K562 (cell line): Measurements from ENCODE around the gene MTHFR. TPM values are rescaled to one million over a fixed set of nuclear protein-coding genes. Genes with fewer than 3 reads are reported as not detected.

Experiments
- ATAC-seq: fragments of 200-7000 bp; cut with Tn5 transposase; 3 replicates; pipeline ENCODE4 v1.9.1; 2020; ENCODE audit warnings: moderate library complexity
- BruUV-seq: library from RNA; stranded (reverse); fragments of 400-500 nt; replicated peaks from 2 replicates; lab custom pipeline; 2021; lab: Mats Ljungman, UMichigan
- CTCF ChIA-PET: fragments of 300-600 bp; formaldehyde crosslinking; extraction: SDS; loops from one replicate; lab custom pipeline; 2021; ENCODE audit warnings: low intra/inter-chr PET ratio; lab: Yijun Ruan, JAX
- POLR2A ChIA-PET: fragments of 300-600, 350-650 bp; sonication (Branson Sonifier 250); formaldehyde crosslinking; extraction: SDS; loops from one replicate; lab custom pipeline; 2021; ENCODE audit warnings: antibody characterized with exemption, inconsistent platforms; lab: Yijun Ruan, JAX
- DNase-seq, 4 experiments: peaks; one replicate each; pipeline versions ENCODE4 v3.0.0 to v3.0.0-alpha.2; 2011 to 2018; ENCODE audit warnings: low spot score in 3 of 4, mixed read lengths in 3 of 4; ENCODE audit errors: extremely low read depth in 1 of 4
- FAIRE-seq: peaks from 2 replicates; lab custom pipeline; 2011; peaks lifted over from hg19 to GRCh38; lab: Jason Lieb, UNC
- H2AFZ ChIP-seq: 2 replicates; pipeline ENCODE4 v1.6.0; 2011; ENCODE audit warnings: low read depth, low read length, control low read depth, inconsistent platforms
- H3K27ac ChIP-seq: fragments of 200-600 bp; 3 replicates; pipeline ENCODE4 v1.8.0; 2011; ENCODE audit warnings: low read depth, mild to moderate bottlenecking, control low read depth, inconsistent platforms, low read length, moderate library complexity, mixed read lengths; ENCODE audit errors: extremely low read depth
- H3K27me3 ChIP-seq, 2 experiments: fragments of 300-600 bp in 1 of 2; 2 replicates in 1 of 2; 3 replicates in 1 of 2; pipeline versions ENCODE4 v1.6.0 to v1.8.0; 2011; ENCODE audit warnings: inconsistent platforms in 2 of 2, low read length in 2 of 2, mild to moderate bottlenecking in 1 of 2, mixed read lengths in 1 of 2, moderate library complexity in 1 of 2; ENCODE audit not compliant: control insufficient read depth in 2 of 2, insufficient read depth in 2 of 2
- H3K36me3 ChIP-seq: fragments of 300-600 bp; 3 replicates; pipeline ENCODE4 v1.8.0; 2011; ENCODE audit warnings: mild to moderate bottlenecking, low read length, inconsistent platforms; ENCODE audit not compliant: control insufficient read depth, insufficient read depth
- H3K4me1 ChIP-seq, 2 experiments: fragments of 200-600 bp in 1 of 2; replicated peaks in 1 of 2; 2 replicates in 1 of 2; 3 replicates in 1 of 2; pipeline versions ENCODE4 v1.5.1 to v1.8.0; 2011; ENCODE audit warnings: inconsistent platforms in 2 of 2, low read length in 2 of 2, mild to moderate bottlenecking in 1 of 2, mixed read lengths in 1 of 2, moderate library complexity in 1 of 2; ENCODE audit not compliant: control insufficient read depth in 2 of 2, insufficient read depth in 2 of 2
- H3K4me2 ChIP-seq: 2 replicates; pipeline ENCODE4 v1.6.1; 2011; ENCODE audit warnings: low read length, control low read depth, inconsistent platforms, mixed read lengths; ENCODE audit not compliant: insufficient read depth
- H3K4me3 ChIP-seq: fragments of 200-600 bp; sonication (generic), shearing (Covaris generic); 2 replicates; pipeline ENCODE4 v1.5.1; 2016; ENCODE audit warnings: control low read depth, inconsistent platforms
- H3K79me2 ChIP-seq: fragments of 200-600 bp; 3 replicates; pipeline ENCODE4 v1.8.0; 2011; ENCODE audit warnings: low read length, inconsistent platforms; ENCODE audit not compliant: control insufficient read depth, insufficient read depth
- H3K9ac ChIP-seq, 2 experiments: 2 replicates each; pipeline versions ENCODE4 v1.6.0 to v1.6.1; 2011; ENCODE audit warnings: low read depth in 2 of 2, low read length in 2 of 2, control low read depth in 1 of 2, inconsistent platforms in 1 of 2, mild to moderate bottlenecking in 1 of 2, mixed read lengths in 1 of 2; ENCODE audit not compliant: insufficient read depth in 1 of 2
- H3K9me1 ChIP-seq: one replicate; pipeline ENCODE4 v1.6.0; 2011; ENCODE audit warnings: inconsistent platforms, mild to moderate bottlenecking, low read length, moderate library complexity; ENCODE audit not compliant: control insufficient read depth, insufficient read depth
- H3K9me3 ChIP-seq: replicated peaks from 2 replicates; pipeline ENCODE4 v1.5.1; 2011; ENCODE audit warnings: low read depth, low read length, inconsistent platforms; ENCODE audit not compliant: control insufficient read depth, insufficient read depth
- H4K20me1 ChIP-seq: replicated peaks from 2 replicates; pipeline ENCODE4 v1.6.1; 2011; ENCODE audit warnings: low read length, inconsistent platforms, mixed read lengths; ENCODE audit not compliant: control insufficient read depth, insufficient read depth
- CBX2 ChIP-seq: fragments of 200-600 bp; sonication (generic); IDR thresholded peaks from one replicate; pipeline ENCODE4 v1.6.1; 2012; ENCODE audit warnings: mild to moderate bottlenecking, low read length, inconsistent platforms; ENCODE audit not compliant: insufficient read depth, poor library complexity, severe bottlenecking
- CHD1 ChIP-seq: fragments of 200-600 bp; sonication (generic); IDR thresholded peaks from one replicate; pipeline ENCODE4 v1.6.1; 2012; ENCODE audit warnings: mild to moderate bottlenecking, moderate library complexity, low read length, inconsistent platforms
- COPS2 ChIP-seq: fragments of 450-650 bp; conservative IDR thresholded peaks from 2 replicates; pipeline ENCODE4 v1.6.1; 2016; ENCODE audit warnings: mild to moderate bottlenecking, moderate library complexity
- EWSR1 ChIP-seq: fragments of 450-650 bp; IDR thresholded peaks from 2 replicates; pipeline ENCODE4 v1.6.1; 2018; ENCODE audit warnings: borderline replicate concordance, mild to moderate bottlenecking, low read depth, moderate library complexity; ENCODE audit not compliant: partially characterized antibody
- HMG20B ChIP-seq: fragments of 250-450 bp; sonication (Bioruptor Pico); IDR thresholded peaks from 2 replicates; pipeline ENCODE4 v1.5.0; 2021; ENCODE audit warnings: mild to moderate bottlenecking
- SMARCC2 ChIP-seq: fragments of 450-650 bp; IDR thresholded peaks from 2 replicates; pipeline ENCODE4 v1.6.1; 2017; ENCODE audit warnings: antibody characterized with exemption, moderate library complexity, mild to moderate bottlenecking, low read depth
- SRF ChIP-seq, 2 experiments: fragments of 250-450, 450-650 bp in 1 of 2; sonication (Bioruptor Pico) in 1 of 2; sonication (generic) in 1 of 2; formaldehyde crosslinking; IDR thresholded peaks; 2 replicates each; pipeline versions ENCODE4 v1.5.0 to v1.5.1; 2020 to 2022; ENCODE audit warnings: mild to moderate bottlenecking in 1 of 2, missing genetic modification reagents in 1 of 2
- SRSF3 ChIP-seq: fragments of 200-400 bp; formaldehyde crosslinking; IDR thresholded peaks from 2 replicates; pipeline ENCODE4 v1.6.1; 2016; ENCODE audit warnings: mild to moderate bottlenecking, low read length, moderate library complexity; ENCODE audit not compliant: insufficient read depth
- ZNF134 ChIP-seq: fragments of 250-450 bp; sonication (Bioruptor Pico); conservative IDR thresholded peaks from 2 replicates; pipeline ENCODE4 v1.4.0; 2020
- WGBS: fragments of 100-300 bp; shearing (Covaris generic); methylation state at CpG from one replicate; pipeline ENCODE4 v1.1.6; 2016; ENCODE audit warnings: low coverage, mixed read lengths; ENCODE audit not compliant: insufficient coverage; ENCODE audit errors: missing lambda C conversion rate; 5-methylcytosine and 5-hydroxymethylcytosine counted together
- in situ Hi-C: fragments of 300-500 bp; cut with MboI; formaldehyde crosslinking; loops from 4 replicates; pipeline ENCODE4 v1.15.0; 2018; ENCODE audit warnings: inconsistent platforms, mixed read lengths
- intact Hi-C: fragments of 100-400 bp; cut with micrococcal nuclease; formaldehyde crosslinking; loops from 2 replicates; pipeline ENCODE4 v1.14.2; 2022
- polyA plus RNA-seq, 8 experiments: library from polyadenylated mRNA; depleted of rRNA in 4 of 8; stranded (reverse) in 5 of 8; unstranded in 3 of 8; fragments of >200 nt; fragmentation: Nextera tagmentation in 2 of 8; fragmentation: Illumina TruSeq in 1 of 8; extraction: Ambion mirVana in 2 of 8; extraction: Trizol in 1 of 8; gene quantifications; 2 replicates each; pipeline versions ENCODE4 v1.2.1 to v1.2.3, GENCODE V29; 2011 to 2014; ENCODE audit warnings: inconsistent platforms in 1 of 8, missing spikeins in 1 of 8
- total RNA-seq, 7 experiments: library from RNA; depleted of rRNA in 6 of 7; stranded (reverse); fragments of >200 nt in 6 of 7; fragmentation: Illumina TruSeq in 2 of 7; extraction: Trizol in 2 of 7; gene quantifications; 2 replicates each; pipeline versions ENCODE4 v1.2.1 to v1.2.3, GENCODE V29; 2011 to 2021; ENCODE audit warnings: low replicate concordance in 1 of 7
- TF ChIP-seq, protein P1 (sequence below): sonication (generic); formaldehyde crosslinking; IDR thresholded peaks from 2 replicates; pipeline ENCODE4 v1.8.0; 2022; ENCODE audit warnings: missing genetic modification reagents, mild to moderate bottlenecking, moderate library complexity, borderline replicate concordance
- TF ChIP-seq, protein P2 (sequence below), 2 experiments: fragments of 450-650 bp; IDR thresholded peaks; 2 replicates each; pipeline ENCODE4 v1.6.1; 2016; ENCODE audit warnings: mild to moderate bottlenecking in 2 of 2, borderline replicate concordance in 1 of 2, low read depth in 1 of 2, moderate library complexity in 1 of 2

Gene MTHFR
- total and polyA plus RNA-seq, 9 of the 15 experiments (the other 6 are each of a cell fraction or from before 2014, with no cell fraction given) = 5.0 to 104 (median 62.6) TPM

DNA sequence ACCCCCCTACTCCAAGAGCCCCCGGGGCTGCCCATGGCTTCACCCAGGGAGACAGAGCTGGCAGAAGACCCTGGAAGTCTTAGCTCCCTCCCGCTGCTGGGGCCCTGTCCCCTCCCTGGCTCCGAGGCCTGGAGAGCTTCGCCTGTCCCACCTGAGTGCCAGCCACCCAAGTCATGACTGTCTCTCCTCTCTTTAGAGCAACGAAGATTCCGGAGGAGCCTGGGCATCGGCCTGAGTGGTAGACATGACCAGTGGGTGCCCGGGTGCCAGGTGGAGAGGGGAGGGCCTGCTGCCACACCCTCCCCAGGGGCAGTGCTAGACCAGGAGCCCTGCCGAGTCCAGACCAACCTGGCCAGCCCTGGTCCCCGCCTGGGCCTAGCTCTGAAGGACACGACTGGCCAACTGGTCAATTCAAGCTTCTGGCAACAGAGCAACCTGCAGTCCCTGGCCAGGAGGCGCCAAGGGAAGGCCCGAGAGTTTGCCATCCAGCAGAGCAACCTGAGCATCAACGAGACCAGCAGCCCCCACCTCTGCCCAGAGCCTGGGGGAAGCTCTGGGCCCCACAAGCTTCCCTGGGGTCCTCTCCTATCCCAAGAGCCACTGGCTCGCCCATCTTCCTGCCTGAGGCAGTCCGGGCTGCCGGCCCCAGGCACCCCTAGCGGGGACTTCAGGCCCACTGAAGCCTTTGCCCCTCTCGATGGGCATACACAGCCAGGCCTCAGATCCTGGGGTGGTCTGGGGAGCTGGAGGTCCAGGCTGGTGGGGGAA lies 39.9 kb downstream of the MTHFR start (continued):
- TF ChIP-seq, protein P1, sequence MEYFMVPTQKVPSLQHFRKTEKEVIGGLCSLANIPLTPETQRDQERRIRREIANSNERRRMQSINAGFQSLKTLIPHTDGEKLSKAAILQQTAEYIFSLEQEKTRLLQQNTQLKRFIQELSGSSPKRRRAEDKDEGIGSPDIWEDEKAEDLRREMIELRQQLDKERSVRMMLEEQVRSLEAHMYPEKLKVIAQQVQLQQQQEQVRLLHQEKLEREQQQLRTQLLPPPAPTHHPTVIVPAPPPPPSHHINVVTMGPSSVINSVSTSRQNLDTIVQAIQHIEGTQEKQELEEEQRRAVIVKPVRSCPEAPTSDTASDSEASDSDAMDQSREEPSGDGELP (CRISPR knock-in tag) = no peak
- TF ChIP-seq EWSR1 (no peak), HMG20B (CRISPR knock-in tag) (no peak), CHD1 (no peak), SRF (CRISPR knock-in tag; IDR thresholded peaks at IDR 0.05) (no peak)

DNA sequence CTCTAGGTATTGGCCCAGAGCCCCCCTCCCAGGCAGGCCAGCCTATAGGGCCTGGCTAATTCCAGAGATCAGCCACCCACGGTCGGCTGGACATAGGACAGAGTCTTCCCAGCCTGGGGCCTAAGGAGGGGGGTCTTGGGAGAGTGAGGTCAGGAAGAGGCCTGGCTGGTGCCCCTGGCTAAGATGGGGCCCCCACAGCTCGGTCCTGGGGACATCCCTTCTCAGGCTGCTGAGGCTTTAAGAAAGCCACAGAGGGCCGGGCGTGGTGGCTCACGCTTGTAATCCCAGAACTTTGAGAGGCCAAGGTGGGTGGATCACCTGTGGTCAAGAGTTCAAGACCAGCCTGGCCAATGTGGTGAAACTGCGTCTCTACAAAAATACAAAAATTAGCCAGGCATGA lies 41.2 kb downstream of the MTHFR start:
- Histone ChIP-seq H4K20me1 (no peaks in the 10 kb centered on the region), H3K9ac (peak overlapping the region in 1 of 2 experiments; percentile 65; a peak in 2 of 4 replicates), H3K9me1 (no peaks in the 10 kb centered on the region), H3K79me2 (no peaks in the 10 kb centered on the region), H3K27ac (no peak overlapping the region), H3K27me3 (no peaks in the 10 kb centered on the region), H3K4me2 (no peak overlapping the region), H3K9me3 (no peaks in the 10 kb centered on the region), H3K4me1 (peaks cover 13 to 50% of the 10 kb centered on the region in 2 experiments; a peak in 4 of 5 replicates), H3K36me3 (no peaks in the 10 kb centered on the region), H3K4me3 (no peak overlapping the region), H2AFZ (no peak overlapping the region)
- intact Hi-C loops = no loop called here
- in situ Hi-C loops = no loop called here
- no TSS peak for BruUV-seq
- ATAC-seq (no peak; the same call in 2 of the 3 replicates), DNase-seq (no peak), FAIRE-seq (no peak)
- POLR2A ChIA-PET = interaction anchor here (0.6 to 3.9 kb wide), 13 partner anchors 8 to 555 kb away, joined by 3 to 18 read pairs (median 5); no protein-coding TSS in a partner anchor
- WGBS = 54% methylated on average over 7 of the region's 7 CpGs
- CTCF ChIA-PET = no interaction called here
- TF ChIP-seq ZNF134 (no peak), SMARCC2 (no peak), SRSF3 (no peak), COPS2 (no peak), CBX2 (no peak)
- TF ChIP-seq, protein P2, sequence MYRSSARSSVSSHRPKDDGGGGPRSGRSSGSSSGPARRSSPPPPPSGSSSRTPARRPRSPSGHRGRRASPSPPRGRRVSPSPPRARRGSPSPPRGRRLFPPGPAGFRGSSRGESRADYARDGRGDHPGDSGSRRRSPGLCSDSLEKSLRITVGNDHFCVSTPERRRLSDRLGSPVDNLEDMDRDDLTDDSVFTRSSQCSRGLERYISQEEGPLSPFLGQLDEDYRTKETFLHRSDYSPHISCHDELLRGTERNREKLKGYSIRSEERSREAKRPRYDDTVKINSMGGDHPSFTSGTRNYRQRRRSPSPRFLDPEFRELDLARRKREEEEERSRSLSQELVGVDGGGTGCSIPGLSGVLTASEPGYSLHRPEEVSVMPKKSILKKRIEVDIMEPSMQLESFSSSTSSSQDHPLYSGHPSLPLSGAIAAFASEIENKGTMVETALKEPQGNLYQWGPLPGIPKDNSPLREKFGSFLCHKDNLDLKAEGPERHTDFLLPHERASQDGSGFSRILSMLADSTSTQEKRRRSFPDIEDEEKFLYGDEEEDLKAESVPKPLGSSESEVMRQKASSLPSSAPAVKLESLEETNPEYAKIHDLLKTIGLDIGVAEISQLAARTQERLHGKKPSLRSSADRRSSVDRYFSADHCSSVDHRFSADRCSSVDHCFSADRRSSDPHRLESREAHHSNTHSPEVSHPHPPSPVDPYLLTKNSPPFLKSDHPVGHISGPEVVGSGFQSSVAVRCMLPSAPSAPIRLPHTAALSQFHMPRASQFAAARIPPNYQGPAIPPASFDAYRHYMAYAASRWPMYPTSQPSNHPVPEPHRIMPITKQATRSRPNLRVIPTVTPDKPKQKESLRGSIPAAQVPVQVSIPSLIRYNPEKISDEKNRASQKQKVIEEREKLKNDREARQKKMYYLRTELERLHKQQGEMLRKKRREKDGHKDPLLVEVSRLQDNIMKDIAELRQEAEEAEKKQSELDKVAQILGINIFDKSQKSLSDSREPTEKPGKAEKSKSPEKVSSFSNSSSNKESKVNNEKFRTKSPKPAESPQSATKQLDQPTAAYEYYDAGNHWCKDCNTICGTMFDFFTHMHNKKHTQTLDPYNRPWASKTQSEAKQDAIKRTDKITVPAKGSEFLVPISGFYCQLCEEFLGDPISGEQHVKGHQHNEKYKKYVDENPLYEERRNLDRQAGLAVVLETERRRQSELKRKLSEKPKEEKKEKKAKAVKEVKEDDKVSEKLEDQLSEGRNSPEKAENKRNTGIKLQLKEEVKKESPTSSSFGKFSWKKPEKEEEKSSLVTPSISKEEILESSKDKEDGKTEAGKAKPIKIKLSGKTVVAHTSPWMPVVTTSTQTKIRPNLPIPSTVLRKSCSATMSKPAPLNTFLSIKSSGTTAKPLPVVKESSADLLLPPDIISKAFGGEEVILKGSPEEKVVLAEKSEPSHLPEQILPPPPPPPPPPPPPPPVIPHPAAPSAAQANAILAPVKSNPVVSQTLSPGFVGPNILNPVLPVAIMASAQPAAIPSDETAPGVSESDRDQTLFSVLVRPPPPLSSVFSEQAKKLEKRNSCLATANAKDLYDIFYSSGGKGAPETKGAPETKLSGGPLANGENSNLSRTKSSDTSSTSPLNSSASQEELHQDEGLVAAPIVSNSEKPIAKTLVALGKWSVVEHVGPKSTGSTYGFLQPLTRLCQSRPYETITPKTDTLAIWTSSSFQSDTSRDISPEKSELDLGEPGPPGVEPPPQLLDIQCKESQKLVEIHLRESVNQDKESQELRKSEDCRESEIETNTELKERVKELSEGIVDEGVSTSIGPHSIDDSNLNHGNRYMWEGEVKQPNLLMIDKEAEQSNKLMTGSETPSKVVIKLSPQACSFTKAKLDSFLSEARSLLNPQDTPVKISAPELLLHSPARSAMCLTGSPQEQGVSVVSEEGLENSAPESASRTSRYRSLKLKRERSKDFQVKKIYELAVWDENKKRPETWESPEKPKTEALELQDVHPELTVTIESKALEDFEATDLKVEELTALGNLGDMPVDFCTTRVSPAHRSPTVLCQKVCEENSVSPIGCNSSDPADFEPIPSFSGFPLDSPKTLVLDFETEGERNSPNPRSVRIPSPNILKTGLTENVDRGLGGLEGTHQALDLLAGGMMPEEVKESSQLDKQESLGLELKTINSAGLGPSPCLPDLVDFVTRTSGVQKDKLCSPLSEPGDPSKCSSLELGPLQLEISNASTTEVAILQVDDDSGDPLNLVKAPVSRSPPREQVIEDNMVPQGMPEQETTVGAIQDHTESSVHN (IDR thresholded peaks at IDR 0.05; ENCODE audit: borderline replicate concordance in 1 of 2, low read depth in 1 of 2) = no peak
